Mesendoderm (in vitro differentiated cells): ENCODE data around the gene ROBO2.
A peak's percentile ranks its signal among the peaks of the same experiment; 100 is the strongest.

Experiments
- DNase-seq: peaks from one replicate; pipeline ENCODE4 v3.0.0; 2013
- H2AK5ac ChIP-seq: 2 replicates; pipeline ENCODE4 v1.6.1; 2013; ENCODE audit warnings: low read length, inconsistent platforms
- H2BK120ac ChIP-seq: 2 replicates; pipeline ENCODE4 v1.6.1; 2013; ENCODE audit warnings: low read depth, mild to moderate bottlenecking, low read length, moderate library complexity, mixed read lengths
- H2BK15ac ChIP-seq: replicated peaks from 2 replicates; pipeline ENCODE4 v1.6.1; 2013; ENCODE audit warnings: low read depth, mild to moderate bottlenecking, moderate library complexity
- H2BK5ac ChIP-seq: 2 replicates; pipeline ENCODE4 v1.6.1; 2013; ENCODE audit warnings: low read length, inconsistent platforms
- H3K18ac ChIP-seq: 2 replicates; pipeline ENCODE4 v1.6.1; 2013; ENCODE audit warnings: mild to moderate bottlenecking, low read length, mixed read lengths
- H3K23ac ChIP-seq: one replicate; pipeline ENCODE4 v1.6.1; 2013; ENCODE audit warnings: low read length
- H3K27ac ChIP-seq: 2 replicates; pipeline ENCODE4 v1.5.1; 2013; ENCODE audit warnings: low read depth, mild to moderate bottlenecking, inconsistent platforms, low read length, moderate library complexity
- H3K27me3 ChIP-seq: 2 replicates; pipeline ENCODE4 v1.6.1; 2013; ENCODE audit warnings: low read length, control low read depth, mild to moderate bottlenecking, inconsistent platforms; ENCODE audit not compliant: insufficient read depth, poor library complexity
- H3K36me3 ChIP-seq: 2 replicates; pipeline ENCODE4 v1.6.1; 2013; ENCODE audit warnings: low read length, inconsistent platforms; ENCODE audit not compliant: control insufficient read depth, insufficient read depth
- H3K4ac ChIP-seq: one replicate; pipeline ENCODE4 v1.6.1; 2013; ENCODE audit warnings: low read depth, mild to moderate bottlenecking, low read length, moderate library complexity
- H3K4me1 ChIP-seq: 2 replicates; pipeline ENCODE4 v1.6.1; 2013; ENCODE audit warnings: low read depth, low read length, inconsistent platforms; ENCODE audit not compliant: control insufficient read depth
- H3K4me2 ChIP-seq: 2 replicates; pipeline ENCODE4 v1.6.1; 2013; ENCODE audit warnings: low read length
- H3K4me3 ChIP-seq: 2 replicates; pipeline ENCODE4 v1.5.1; 2013; ENCODE audit warnings: mild to moderate bottlenecking, low read length
- H3K56ac ChIP-seq: one replicate; pipeline ENCODE4 v1.6.1; 2013; ENCODE audit warnings: low read length
- H3K79me1 ChIP-seq: 2 replicates; pipeline ENCODE4 v1.6.1; 2013; ENCODE audit warnings: low read length, inconsistent platforms
- H3K79me2 ChIP-seq: 2 replicates; pipeline ENCODE4 v1.6.1; 2013; ENCODE audit warnings: mild to moderate bottlenecking, low read length; ENCODE audit not compliant: control insufficient read depth, insufficient read depth
- H3K9ac ChIP-seq: 2 replicates; pipeline ENCODE4 v1.6.1; 2013; ENCODE audit warnings: low read length, inconsistent platforms
- H4K5ac ChIP-seq: one replicate; pipeline ENCODE4 v1.6.1; 2013; ENCODE audit warnings: low read length
- H4K8ac ChIP-seq: one replicate; pipeline ENCODE4 v1.6.1; 2013; ENCODE audit warnings: low read depth, mild to moderate bottlenecking, control low read depth, low read length, moderate library complexity
- WGBS: extraction: QIAGEN DNeasy Blood & Tissue Kit; methylation state at CpG from one replicate; pipeline ENCODE4 v1.1.7; 2013; ENCODE audit warnings: low lambda C conversion rate, missing lambda C conversion rate; ENCODE audit not compliant: insufficient coverage; ENCODE audit errors: extremely low coverage; 5-methylcytosine and 5-hydroxymethylcytosine counted together

Gene ROBO2

GRCh38 chr3:77078279-77078678, 38.4 kb downstream of the ROBO2 start:
- Histone ChIP-seq H3K9ac (no peak overlapping the region), H3K18ac (no peak overlapping the region), H3K23ac (no peak overlapping the region), H3K4me2 (no peak overlapping the region), H3K4me1 (no peaks in the 10 kb centered on the region), H2BK120ac (no peak overlapping the region), H2BK15ac (no peak overlapping the region), H3K79me1 (no peaks in the 10 kb centered on the region), H4K5ac (no peak overlapping the region), H3K36me3 (no peaks in the 10 kb centered on the region), H2AK5ac (no peak overlapping the region), H3K27me3 (no peaks in the 10 kb centered on the region), H4K8ac (no peak overlapping the region), H3K56ac (no peak overlapping the region), H2BK5ac (no peak overlapping the region), H3K4me3 (no peak overlapping the region), H3K4ac (no peak overlapping the region), H3K79me2 (no peaks in the 10 kb centered on the region), H3K27ac (no peak overlapping the region)
- WGBS, result no CpG with 5 or more reads among the region's 2 CpGs
- no peak for DNase-seq

GRCh38 chr3:77079988-77080610, 40.2 kb downstream of the ROBO2 start:
- Histone ChIP-seq H3K4ac (no peak overlapping the region), H2AK5ac (no peak overlapping the region), H2BK15ac (no peak overlapping the region), H2BK120ac (no peak overlapping the region), H4K8ac (no peak overlapping the region), H3K56ac (no peak overlapping the region), H3K4me3 (no peak overlapping the region), H3K9ac (no peak overlapping the region), H3K79me2 (no peaks in the 10 kb centered on the region), H3K18ac (no peak overlapping the region), H3K27ac (no peak overlapping the region), H3K27me3 (no peaks in the 10 kb centered on the region), H3K4me2 (no peak overlapping the region), H4K5ac (no peak overlapping the region), H3K4me1 (no peaks in the 10 kb centered on the region), H3K36me3 (no peaks in the 10 kb centered on the region), H3K79me1 (no peaks in the 10 kb centered on the region), H2BK5ac (no peak overlapping the region), H3K23ac (no peak overlapping the region)
- no CpG with 5 or more reads among the region's 12 CpGs for WGBS
- DNase-seq, result peak; percentile 14

- no peak overlapping the region for H4K8ac ChIP-seq
- H3K79me2 ChIP-seq, result no peaks in the 10 kb centered on the region
- no peaks in the 10 kb centered on the region for H3K79me1 ChIP-seq
- H2BK120ac ChIP-seq, result no peak overlapping the region
- no peak overlapping the region for H2BK5ac ChIP-seq
- H3K4me2 ChIP-seq, result no peak overlapping the region
- no peak overlapping the region for H3K18ac ChIP-seq
- H3K9ac ChIP-seq, result no peak overlapping the region
- no peak for DNase-seq
- H3K27me3 ChIP-seq, result no peaks in the 10 kb centered on the region
- no peak overlapping the region for H3K27ac ChIP-seq
- no peak overlapping the region for H3K4me3 ChIP-seq
- no peaks in the 10 kb centered on the region for H3K4me1 ChIP-seq
- H3K56ac ChIP-seq, result no peak overlapping the region
- H3K36me3 ChIP-seq, result no peaks in the 10 kb centered on the region
- no peak overlapping the region for H3K4ac ChIP-seq
- H4K5ac ChIP-seq, result no peak overlapping the region
- H2AK5ac ChIP-seq, result no peak overlapping the region
- H2BK15ac ChIP-seq, result no peak overlapping the region
- no peak overlapping the region for H3K23ac ChIP-seq
- WGBS, result no CpG with 5 or more reads among the region's 3 CpGs
Measured at GRCh38 chr3:77081240-77081661, 41.4 kb downstream of the ROBO2 start.

- no peaks in the 10 kb centered on the region for H3K79me1 ChIP-seq
- no peak overlapping the region for H3K56ac ChIP-seq
- no peak overlapping the region for H2BK120ac ChIP-seq
- no peak overlapping the region for H3K4me2 ChIP-seq
- WGBS, result no CpG with 5 or more reads among the region's 2 CpGs
- no peak overlapping the region for H4K8ac ChIP-seq
- H2BK5ac ChIP-seq, result no peak overlapping the region
- H3K4me1 ChIP-seq, result no peaks in the 10 kb centered on the region
- H3K27me3 ChIP-seq, result no peaks in the 10 kb centered on the region
- H2BK15ac ChIP-seq, result no peak overlapping the region
- no peaks in the 10 kb centered on the region for H3K79me2 ChIP-seq
- no peak overlapping the region for H3K9ac ChIP-seq
- no peak overlapping the region for H3K4ac ChIP-seq
- H2AK5ac ChIP-seq, result no peak overlapping the region
- no peaks in the 10 kb centered on the region for H3K36me3 ChIP-seq
- DNase-seq, result no peak
- no peak overlapping the region for H3K4me3 ChIP-seq
- no peak overlapping the region for H3K18ac ChIP-seq
- no peak overlapping the region for H4K5ac ChIP-seq
- no peak overlapping the region for H3K27ac ChIP-seq
- H3K23ac ChIP-seq, result no peak overlapping the region
Measured at GRCh38 chr3:77084511-77084910, 44.6 kb downstream of the ROBO2 start.

- Histone ChIP-seq H3K4me2 (no peak overlapping the region), H2BK120ac (no peak overlapping the region), H4K5ac (no peak overlapping the region), H3K79me1 (no peaks in the 10 kb centered on the region), H3K79me2 (no peaks in the 10 kb centered on the region), H4K8ac (no peak overlapping the region), H3K27me3 (no peaks in the 10 kb centered on the region), H3K4ac (no peak overlapping the region), H2AK5ac (no peak overlapping the region), H3K27ac (no peak overlapping the region), H3K23ac (no peak overlapping the region), H3K36me3 (no peaks in the 10 kb centered on the region), H3K9ac (no peak overlapping the region), H2BK5ac (no peak overlapping the region), H3K56ac (no peak overlapping the region), H3K4me1 (no peaks in the 10 kb centered on the region), H2BK15ac (no peak overlapping the region), H3K4me3 (no peak overlapping the region), H3K18ac (no peak overlapping the region)
- DNase-seq, result no peak
- 100% methylated on average over 2 of the region's 6 CpGs for WGBS
Measured at GRCh38 chr3:77086408-77086807, 46.5 kb downstream of the ROBO2 start.

- Histone ChIP-seq H3K18ac (no peak overlapping the region), H2BK15ac (no peak overlapping the region), H3K56ac (no peak overlapping the region), H3K4me3 (no peak overlapping the region), H3K9ac (no peak overlapping the region), H3K4me1 (no peaks in the 10 kb centered on the region), H4K5ac (no peak overlapping the region), H2BK5ac (no peak overlapping the region), H3K79me1 (no peaks in the 10 kb centered on the region), H3K79me2 (no peaks in the 10 kb centered on the region), H3K27me3 (no peaks in the 10 kb centered on the region), H2AK5ac (no peak overlapping the region), H3K36me3 (no peaks in the 10 kb centered on the region), H4K8ac (no peak overlapping the region), H3K27ac (no peak overlapping the region), H3K4me2 (no peak overlapping the region), H3K4ac (no peak overlapping the region), H2BK120ac (no peak overlapping the region), H3K23ac (no peak overlapping the region)
- no CpG with 5 or more reads among the region's 5 CpGs for WGBS
- no peak for DNase-seq
Measured at GRCh38 chr3:77091809-77092208, 51.9 kb downstream of the ROBO2 start.
